K562 (cell line): Measurements from ENCODE around the gene OR52I2. TPM values are rescaled to one million over a fixed set of nuclear protein-coding genes. Genes with fewer than 3 reads are reported as not detected.

Experiments used
- ATAC-seq: fragments of 200-7000 bp; cut with Tn5 transposase; 3 replicates; pipeline ENCODE4 v1.9.1; 2020; ENCODE audit warnings: moderate library complexity
- BruUV-seq: library from RNA; stranded (reverse); fragments of 400-500 nt; replicated peaks from 2 replicates; lab custom pipeline; 2021; lab: Mats Ljungman, UMichigan
- CTCF ChIA-PET: fragments of 300-600 bp; formaldehyde crosslinking; extraction: SDS; loops from one replicate; lab custom pipeline; 2021; ENCODE audit warnings: low intra/inter-chr PET ratio; lab: Yijun Ruan, JAX
- POLR2A ChIA-PET: fragments of 300-600, 350-650 bp; sonication (Branson Sonifier 250); formaldehyde crosslinking; extraction: SDS; loops from one replicate; lab custom pipeline; 2021; ENCODE audit warnings: antibody characterized with exemption, inconsistent platforms; lab: Yijun Ruan, JAX
- DNase-seq, 4 experiments: peaks; one replicate each; pipeline versions ENCODE4 v3.0.0 to v3.0.0-alpha.2; 2011 to 2018; ENCODE audit warnings: low spot score in 3 of 4, mixed read lengths in 3 of 4; ENCODE audit errors: extremely low read depth in 1 of 4
- FAIRE-seq: peaks from 2 replicates; lab custom pipeline; 2011; peaks lifted over from hg19 to GRCh38; lab: Jason Lieb, UNC
- H2AFZ ChIP-seq: 2 replicates; pipeline ENCODE4 v1.6.0; 2011; ENCODE audit warnings: low read depth, low read length, control low read depth, inconsistent platforms
- H3K27ac ChIP-seq: fragments of 200-600 bp; 3 replicates; pipeline ENCODE4 v1.8.0; 2011; ENCODE audit warnings: low read depth, mild to moderate bottlenecking, control low read depth, inconsistent platforms, low read length, moderate library complexity, mixed read lengths; ENCODE audit errors: extremely low read depth
- H3K27me3 ChIP-seq, 2 experiments: fragments of 300-600 bp in 1 of 2; 2 replicates in 1 of 2; 3 replicates in 1 of 2; pipeline versions ENCODE4 v1.6.0 to v1.8.0; 2011; ENCODE audit warnings: inconsistent platforms in 2 of 2, low read length in 2 of 2, mild to moderate bottlenecking in 1 of 2, mixed read lengths in 1 of 2, moderate library complexity in 1 of 2; ENCODE audit not compliant: control insufficient read depth in 2 of 2, insufficient read depth in 2 of 2
- H3K36me3 ChIP-seq: fragments of 300-600 bp; 3 replicates; pipeline ENCODE4 v1.8.0; 2011; ENCODE audit warnings: mild to moderate bottlenecking, low read length, inconsistent platforms; ENCODE audit not compliant: control insufficient read depth, insufficient read depth
- H3K4me1 ChIP-seq, 2 experiments: fragments of 200-600 bp in 1 of 2; replicated peaks in 1 of 2; 2 replicates in 1 of 2; 3 replicates in 1 of 2; pipeline versions ENCODE4 v1.5.1 to v1.8.0; 2011; ENCODE audit warnings: inconsistent platforms in 2 of 2, low read length in 2 of 2, mild to moderate bottlenecking in 1 of 2, mixed read lengths in 1 of 2, moderate library complexity in 1 of 2; ENCODE audit not compliant: control insufficient read depth in 2 of 2, insufficient read depth in 2 of 2
- H3K4me2 ChIP-seq: 2 replicates; pipeline ENCODE4 v1.6.1; 2011; ENCODE audit warnings: low read length, control low read depth, inconsistent platforms, mixed read lengths; ENCODE audit not compliant: insufficient read depth
- H3K4me3 ChIP-seq: fragments of 200-600 bp; sonication (generic), shearing (Covaris generic); 2 replicates; pipeline ENCODE4 v1.5.1; 2016; ENCODE audit warnings: control low read depth, inconsistent platforms
- H3K79me2 ChIP-seq: fragments of 200-600 bp; 3 replicates; pipeline ENCODE4 v1.8.0; 2011; ENCODE audit warnings: low read length, inconsistent platforms; ENCODE audit not compliant: control insufficient read depth, insufficient read depth
- H3K9ac ChIP-seq, 2 experiments: 2 replicates each; pipeline versions ENCODE4 v1.6.0 to v1.6.1; 2011; ENCODE audit warnings: low read depth in 2 of 2, low read length in 2 of 2, control low read depth in 1 of 2, inconsistent platforms in 1 of 2, mild to moderate bottlenecking in 1 of 2, mixed read lengths in 1 of 2; ENCODE audit not compliant: insufficient read depth in 1 of 2
- H3K9me1 ChIP-seq: one replicate; pipeline ENCODE4 v1.6.0; 2011; ENCODE audit warnings: inconsistent platforms, mild to moderate bottlenecking, low read length, moderate library complexity; ENCODE audit not compliant: control insufficient read depth, insufficient read depth
- H3K9me3 ChIP-seq: replicated peaks from 2 replicates; pipeline ENCODE4 v1.5.1; 2011; ENCODE audit warnings: low read depth, low read length, inconsistent platforms; ENCODE audit not compliant: control insufficient read depth, insufficient read depth
- H4K20me1 ChIP-seq: replicated peaks from 2 replicates; pipeline ENCODE4 v1.6.1; 2011; ENCODE audit warnings: low read length, inconsistent platforms, mixed read lengths; ENCODE audit not compliant: control insufficient read depth, insufficient read depth
- ARNT ChIP-seq, 2 experiments: fragments of 450-650 bp; IDR thresholded peaks; 2 replicates each; pipeline ENCODE4 v1.6.1; 2016; ENCODE audit warnings: mild to moderate bottlenecking in 1 of 2
- BRD9 ChIP-seq: fragments of 450-650 bp; IDR thresholded peaks from 2 replicates; pipeline ENCODE4 v1.6.1; 2018; ENCODE audit warnings: low read depth; ENCODE audit not compliant: partially characterized antibody
- CBX5 ChIP-seq: IDR thresholded peaks from 2 replicates; pipeline ENCODE4 v1.6.1; 2014; ENCODE audit warnings: low read depth, borderline replicate concordance
- KAT2B ChIP-seq: IDR thresholded peaks from one replicate; pipeline ENCODE4 v1.6.1; 2012; ENCODE audit warnings: low read depth, mild to moderate bottlenecking, control low read depth, inconsistent platforms, low read length, moderate library complexity
- NCOA1 ChIP-seq: fragments of 450-650 bp; IDR thresholded peaks from 2 replicates; pipeline ENCODE4 v1.6.1; 2016; ENCODE audit warnings: low read depth
- NUFIP1 ChIP-seq: fragments of 450-650 bp; IDR thresholded peaks from 2 replicates; pipeline ENCODE4 v1.6.1; 2018; ENCODE audit not compliant: partially characterized antibody
- PHF21A ChIP-seq: fragments of 450-650 bp; IDR thresholded peaks from 2 replicates; pipeline ENCODE4 v1.6.1; 2017; ENCODE audit warnings: low read depth, borderline replicate concordance
- PKNOX1 ChIP-seq: fragments of 450-650 bp; IDR thresholded peaks from 2 replicates; pipeline ENCODE4 v1.6.1; 2016
- RB1 ChIP-seq: fragments of 450-650 bp; IDR thresholded peaks from 2 replicates; pipeline ENCODE4 v1.6.1; 2017; ENCODE audit warnings: low read depth, mild to moderate bottlenecking
- RBM39 ChIP-seq: fragments of 200-400 bp; formaldehyde crosslinking; optimal IDR thresholded peaks from 2 replicates; pipeline ENCODE3; 2018; ENCODE audit warnings: low read depth, low read length
- RCOR1 ChIP-seq, 2 experiments: IDR thresholded peaks; 2 replicates each; pipeline ENCODE4 v1.6.1; 2012; ENCODE audit warnings: low read depth in 2 of 2, low read length in 2 of 2, borderline replicate concordance in 1 of 2, improper control_type of control experiment in 1 of 2
- RFX1 ChIP-seq: fragments of 450-650 bp; IDR thresholded peaks from 2 replicates; pipeline ENCODE4 v1.6.1; 2016; ENCODE audit warnings: mild to moderate bottlenecking, moderate library complexity
- U2AF1 ChIP-seq: fragments of 200-400 bp; formaldehyde crosslinking; optimal IDR thresholded peaks from 2 replicates; pipeline ENCODE3; 2017; ENCODE audit warnings: mild to moderate bottlenecking, low read depth, low read length, moderate library complexity
- U2AF2 ChIP-seq: fragments of 200-400 bp; formaldehyde crosslinking; optimal IDR thresholded peaks from 2 replicates; pipeline ENCODE3; 2017; ENCODE audit warnings: low read depth, mild to moderate bottlenecking, low read length
- ZFPM2 ChIP-seq: fragments of 250-450 bp; sonication (Bioruptor Pico); IDR thresholded peaks from 2 replicates; pipeline ENCODE4 v1.5.1; 2022; ENCODE audit warnings: mild to moderate bottlenecking
- WGBS: fragments of 100-300 bp; shearing (Covaris generic); methylation state at CpG from one replicate; pipeline ENCODE4 v1.1.6; 2016; ENCODE audit warnings: low coverage, mixed read lengths; ENCODE audit not compliant: insufficient coverage; ENCODE audit errors: missing lambda C conversion rate; 5-methylcytosine and 5-hydroxymethylcytosine counted together
- in situ Hi-C: fragments of 300-500 bp; cut with MboI; formaldehyde crosslinking; loops from 4 replicates; pipeline ENCODE4 v1.15.0; 2018; ENCODE audit warnings: inconsistent platforms, mixed read lengths
- intact Hi-C: fragments of 100-400 bp; cut with micrococcal nuclease; formaldehyde crosslinking; loops from 2 replicates; pipeline ENCODE4 v1.14.2; 2022
- polyA plus RNA-seq, 8 experiments: library from polyadenylated mRNA; depleted of rRNA in 4 of 8; stranded (reverse) in 5 of 8; unstranded in 3 of 8; fragments of >200 nt; fragmentation: Nextera tagmentation in 2 of 8; fragmentation: Illumina TruSeq in 1 of 8; extraction: Ambion mirVana in 2 of 8; extraction: Trizol in 1 of 8; gene quantifications; 2 replicates each; pipeline versions ENCODE4 v1.2.1 to v1.2.3, GENCODE V29; 2011 to 2014; ENCODE audit warnings: inconsistent platforms in 1 of 8, missing spikeins in 1 of 8
- total RNA-seq, 7 experiments: library from RNA; depleted of rRNA in 6 of 7; stranded (reverse); fragments of >200 nt in 6 of 7; fragmentation: Illumina TruSeq in 2 of 7; extraction: Trizol in 2 of 7; gene quantifications; 2 replicates each; pipeline versions ENCODE4 v1.2.1 to v1.2.3, GENCODE V29; 2011 to 2021; ENCODE audit warnings: low replicate concordance in 1 of 7
- TF ChIP-seq, protein P1 (sequence below): fragments of 250-450 bp; sonication (Bioruptor Pico); IDR thresholded peaks from 2 replicates; pipeline ENCODE4 v1.8.0; 2022; ENCODE audit warnings: inconsistent platforms
- TF ChIP-seq, protein P2 (sequence below): fragments of 450-650 bp; formaldehyde crosslinking; IDR thresholded peaks from 2 replicates; pipeline ENCODE4 v1.4.0; 2022; ENCODE audit warnings: missing genetic modification characterization

Gene OR52I2
- total and polyA plus RNA-seq, 9 of the 15 experiments (the other 6 are each of a cell fraction or from before 2014, with no cell fraction given), result not detected

GRCh38 chr11:4565371-4565770, 16.2 kb upstream of the OR52I2 start:
- no peaks in the 10 kb centered on the region for H3K79me2 ChIP-seq
- H3K9me3 ChIP-seq, result no peaks in the 10 kb centered on the region
- CTCF ChIA-PET, result interaction anchor here (0.6 kb wide), 1 partner anchor 14 kb away, joined by 3 read pairs; no protein-coding TSS in a partner anchor
- no peak overlapping the region for H3K4me3 ChIP-seq
- no peak overlapping the region for H2AFZ ChIP-seq
- intact Hi-C loops (no loop called here), in situ Hi-C loops (no loop called here)
- ATAC-seq (no peak), DNase-seq (no peak), FAIRE-seq (no peak)
- POLR2A ChIA-PET, result no interaction called here
- 0% methylated on average over 1 of the region's 3 CpGs for WGBS
- no peak overlapping the region for H3K9ac ChIP-seq
- H3K27ac ChIP-seq, result no peak overlapping the region
- H3K36me3 ChIP-seq, result no peaks in the 10 kb centered on the region
- no peak overlapping the region for H3K4me2 ChIP-seq
- TF ChIP-seq RFX1, result no peak
- no peak for TF ChIP-seq NCOA1
- TF ChIP-seq ARNT (IDR thresholded peaks at IDR 0.05), result no peak
- TF ChIP-seq CBX5, result no peak
- TF ChIP-seq, protein P1, sequence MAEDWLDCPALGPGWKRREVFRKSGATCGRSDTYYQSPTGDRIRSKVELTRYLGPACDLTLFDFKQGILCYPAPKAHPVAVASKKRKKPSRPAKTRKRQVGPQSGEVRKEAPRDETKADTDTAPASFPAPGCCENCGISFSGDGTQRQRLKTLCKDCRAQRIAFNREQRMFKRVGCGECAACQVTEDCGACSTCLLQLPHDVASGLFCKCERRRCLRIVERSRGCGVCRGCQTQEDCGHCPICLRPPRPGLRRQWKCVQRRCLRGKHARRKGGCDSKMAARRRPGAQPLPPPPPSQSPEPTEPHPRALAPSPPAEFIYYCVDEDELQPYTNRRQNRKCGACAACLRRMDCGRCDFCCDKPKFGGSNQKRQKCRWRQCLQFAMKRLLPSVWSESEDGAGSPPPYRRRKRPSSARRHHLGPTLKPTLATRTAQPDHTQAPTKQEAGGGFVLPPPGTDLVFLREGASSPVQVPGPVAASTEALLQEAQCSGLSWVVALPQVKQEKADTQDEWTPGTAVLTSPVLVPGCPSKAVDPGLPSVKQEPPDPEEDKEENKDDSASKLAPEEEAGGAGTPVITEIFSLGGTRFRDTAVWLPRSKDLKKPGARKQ (CRISPR knock-in tag), result no peak
- TF ChIP-seq ZFPM2, result no peak
- TF ChIP-seq U2AF1, result no peak
- TF ChIP-seq PKNOX1, result no peak
- TF ChIP-seq BRD9, result no peak
- no peak for TF ChIP-seq RB1
- no peak for TF ChIP-seq NUFIP1
- no peak for TF ChIP-seq U2AF2
- TF ChIP-seq PHF21A, result no peak
- no peak for TF ChIP-seq RCOR1 (IDR thresholded peaks at IDR 0.05; ENCODE audit: borderline replicate concordance in 1 of 2, low read depth in 2 of 2, low read length in 2 of 2)
- TF ChIP-seq, protein P2, sequence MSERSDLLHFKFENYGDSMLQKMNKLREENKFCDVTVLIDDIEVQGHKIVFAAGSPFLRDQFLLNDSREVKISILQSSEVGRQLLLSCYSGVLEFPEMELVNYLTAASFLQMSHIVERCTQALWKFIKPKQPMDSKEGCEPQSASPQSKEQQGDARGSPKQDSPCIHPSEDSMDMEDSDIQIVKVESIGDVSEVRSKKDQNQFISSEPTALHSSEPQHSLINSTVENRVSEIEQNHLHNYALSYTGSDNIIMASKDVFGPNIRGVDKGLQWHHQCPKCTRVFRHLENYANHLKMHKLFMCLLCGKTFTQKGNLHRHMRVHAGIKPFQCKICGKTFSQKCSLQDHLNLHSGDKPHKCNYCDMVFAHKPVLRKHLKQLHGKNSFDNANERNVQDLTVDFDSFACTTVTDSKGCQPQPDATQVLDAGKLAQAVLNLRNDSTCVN, result no peak
- TF ChIP-seq RBM39, result no peak
- no peak for TF ChIP-seq KAT2B
- H3K9me1 ChIP-seq, result no peaks in the 10 kb centered on the region
- no peaks in the 10 kb centered on the region for H4K20me1 ChIP-seq
- peaks cover 9 to 18% of the 10 kb centered on the region in 2 experiments; a peak in 4 of 5 replicates for H3K27me3 ChIP-seq
- H3K4me1 ChIP-seq, result no peaks in the 10 kb centered on the region
- BruUV-seq, result no TSS peak
